SK-N-SH (cell line): Measurements from ENCODE around the gene GRK3. TPM values are rescaled to one million over a fixed set of nuclear protein-coding genes. Genes with fewer than 3 reads are reported as not detected.
"Not testable (repeated sequence)": the region's sequence is repeated elsewhere in the genome, so short reads cannot be mapped to it uniquely, and the experiment has no call there.

Experiments used
- CTCF ChIA-PET: fragments of 300-600, 350-600 bp; formaldehyde crosslinking; extraction: SDS; loops from one replicate; lab custom pipeline; 2021; lab: Yijun Ruan, JAX
- POLR2A ChIA-PET: fragments of 350-600 bp; sonication (Branson Sonifier 250); formaldehyde crosslinking; extraction: SDS; loops from one replicate; lab custom pipeline; 2020; ENCODE audit warnings: antibody characterized with exemption, inconsistent platforms; lab: Yijun Ruan, JAX
- DNase-seq: peaks from one replicate; pipeline ENCODE4 v3.0.0; 2012
- H2AFZ ChIP-seq: fragments of 200-600 bp; sonication (generic); 2 replicates; pipeline ENCODE4 v1.8.1; 2016; ENCODE audit warnings: antibody characterized with exemption, mild to moderate bottlenecking, low read depth
- H3F3A ChIP-seq: fragments of 200-600 bp; sonication (generic); replicated peaks from 2 replicates; pipeline ENCODE3; 2016; ENCODE audit warnings: antibody characterized with exemption, mild to moderate bottlenecking; ENCODE audit not compliant: insufficient read depth
- H3K27ac ChIP-seq, 2 experiments: fragments of 200-500 bp in 1 of 2; fragments of 200-600 bp in 1 of 2; sonication (Bioruptor generic) in 1 of 2; sonication (generic), shearing (Covaris generic) in 1 of 2; 2 replicates each; pipeline versions ENCODE4 v1.5.1 to v1.6.1; 2014 to 2016; ENCODE audit warnings: low read depth in 2 of 2, inconsistent platforms in 1 of 2, low read length in 1 of 2, mild to moderate bottlenecking in 1 of 2, mixed read lengths in 1 of 2
- H3K27me3 ChIP-seq: fragments of 200-600 bp; sonication (generic), shearing (Covaris generic); 2 replicates; pipeline ENCODE4 v1.6.1; 2016; ENCODE audit warnings: mixed run types; ENCODE audit not compliant: insufficient read depth
- H3K36me3 ChIP-seq, 2 experiments: fragments of 200-500 bp in 1 of 2; fragments of 200-600 bp in 1 of 2; sonication (Bioruptor generic) in 1 of 2; sonication (generic) in 1 of 2; replicated peaks in 1 of 2; 2 replicates each; pipeline versions ENCODE3 to v1.5.1; 2014 to 2016; ENCODE audit warnings: low read length in 1 of 2, mild to moderate bottlenecking in 1 of 2; ENCODE audit not compliant: insufficient read depth in 2 of 2, control insufficient read depth in 1 of 2
- H3K4me1 ChIP-seq, 2 experiments: fragments of 200-500 bp in 1 of 2; fragments of 200-600 bp in 1 of 2; sonication (Bioruptor generic) in 1 of 2; sonication (generic), shearing (Covaris generic) in 1 of 2; 2 replicates each; pipeline versions ENCODE4 v1.5.1 to v1.6.1; 2014 to 2016; ENCODE audit warnings: low read depth in 1 of 2, low read length in 1 of 2, mixed run types in 1 of 2; ENCODE audit not compliant: insufficient read depth in 2 of 2, control insufficient read depth in 1 of 2
- H3K4me2 ChIP-seq: fragments of 200-600 bp; sonication (generic), shearing (Covaris generic); 2 replicates; pipeline ENCODE4 v1.6.1; 2017; ENCODE audit warnings: mixed run types
- H3K4me3 ChIP-seq, 2 experiments: fragments of 200-500 bp in 1 of 2; fragments of 200-600 bp in 1 of 2; sonication (Bioruptor generic) in 1 of 2; sonication (generic), shearing (Covaris generic) in 1 of 2; 2 replicates each; pipeline versions ENCODE4 v1.5.1 to v1.8.1; 2014 to 2016; ENCODE audit warnings: low read depth in 2 of 2, inconsistent platforms in 1 of 2, low read length in 1 of 2, mild to moderate bottlenecking in 1 of 2, mixed read lengths in 1 of 2, moderate library complexity in 1 of 2
- H3K79me2 ChIP-seq: fragments of 200-600 bp; sonication (generic); 2 replicates; pipeline ENCODE4 v1.8.1; 2017; ENCODE audit warnings: mild to moderate bottlenecking; ENCODE audit not compliant: insufficient read depth
- H3K9ac ChIP-seq: fragments of 200-600 bp; sonication (generic); 2 replicates; pipeline ENCODE4 v1.6.1; 2017; ENCODE audit warnings: mixed run types
- H3K9me2 ChIP-seq: fragments of 200-600 bp; sonication (generic); 2 replicates; pipeline ENCODE4 v1.6.1; 2017; ENCODE audit warnings: mixed run types
- H3K9me3 ChIP-seq: fragments of 200-600 bp; sonication (generic); 2 replicates; pipeline ENCODE4 v1.6.1; 2017; ENCODE audit warnings: mixed run types, mild to moderate bottlenecking, moderate library complexity
- H4K20me1 ChIP-seq: fragments of 200-600 bp; sonication (generic); 2 replicates; pipeline ENCODE4 v1.6.1; 2017; ENCODE audit warnings: mild to moderate bottlenecking, mixed run types; ENCODE audit not compliant: insufficient read depth
- CHD2 ChIP-seq: fragments of 150-350 bp; IDR thresholded peaks from 2 replicates; pipeline ENCODE4 v1.6.1; 2018; ENCODE audit warnings: low read length; ENCODE audit not compliant: partially characterized antibody
- CTCF ChIP-seq: fragments of 200-600 bp; sonication (generic); IDR thresholded peaks from 2 replicates; pipeline ENCODE4 v1.6.1; 2017; ENCODE audit warnings: antibody characterized with exemption, mild to moderate bottlenecking, moderate library complexity
- EP300 ChIP-seq, 2 experiments: IDR thresholded peaks; 2 replicates each; pipeline versions ENCODE4 v1.4.0 to v1.6.1; 2012; ENCODE audit warnings: borderline replicate concordance in 1 of 2, low read depth in 1 of 2, low read length in 1 of 2
- EZH2phosphoT487 ChIP-seq: fragments of 200-600 bp; sonication (generic); IDR thresholded peaks from 2 replicates; pipeline ENCODE4 v1.6.1; 2017; ENCODE audit warnings: low read depth, mixed run types, mild to moderate bottlenecking, antibody characterized with exemption, moderate library complexity, borderline replicate concordance
- FOXJ3 ChIP-seq: sonication (generic); formaldehyde crosslinking; IDR thresholded peaks from 2 replicates; pipeline ENCODE4 v1.5.1; 2020; ENCODE audit warnings: mild to moderate bottlenecking, missing genetic modification reagents
- FOXM1 ChIP-seq: IDR thresholded peaks from 2 replicates; pipeline ENCODE4 v1.4.0; 2012; ENCODE audit warnings: low read depth, mild to moderate bottlenecking
- GATA2 ChIP-seq: sonication (generic); formaldehyde crosslinking; IDR thresholded peaks from 2 replicates; pipeline ENCODE4 v1.5.0; 2020; ENCODE audit warnings: mild to moderate bottlenecking, missing genetic modification reagents
- IRF3 ChIP-seq: fragments of 150-350 bp; IDR thresholded peaks from 2 replicates; pipeline ENCODE4 v1.6.1; 2016; ENCODE audit warnings: mild to moderate bottlenecking, low read depth, low read length
- JUND ChIP-seq: IDR thresholded peaks from 2 replicates; pipeline ENCODE4 v1.4.0; 2012
- MAX ChIP-seq: IDR thresholded peaks from 2 replicates; pipeline ENCODE4 v1.4.0; 2012; ENCODE audit warnings: low read depth
- MXI1 ChIP-seq: IDR thresholded peaks from 2 replicates; pipeline ENCODE4 v1.6.1; 2012; ENCODE audit warnings: mild to moderate bottlenecking, low read depth, low read length, improper control_type of control experiment
- NFIC ChIP-seq: IDR thresholded peaks from 2 replicates; pipeline ENCODE4 v1.4.0; 2012; ENCODE audit warnings: borderline replicate concordance
- NRF1 ChIP-seq: IDR thresholded peaks from 2 replicates; pipeline ENCODE4 v1.6.1; 2012; ENCODE audit warnings: low read depth, mild to moderate bottlenecking, low read length
- RFX5 ChIP-seq: IDR thresholded peaks from 2 replicates; pipeline ENCODE4 v1.6.1; 2012; ENCODE audit warnings: mild to moderate bottlenecking, improper control_type of control experiment, low read length
- SIN3A ChIP-seq: IDR thresholded peaks from 2 replicates; pipeline ENCODE4 v1.6.1; 2012; ENCODE audit warnings: low read depth, mild to moderate bottlenecking, low read length, moderate library complexity, borderline replicate concordance
- TCF12 ChIP-seq: IDR thresholded peaks from 2 replicates; pipeline ENCODE4 v1.4.0; 2012
- TEAD4 ChIP-seq: IDR thresholded peaks from 2 replicates; pipeline ENCODE4 v1.4.0; 2012; ENCODE audit warnings: mild to moderate bottlenecking, borderline replicate concordance; ENCODE audit not compliant: insufficient read depth
- YY1 ChIP-seq: IDR thresholded peaks from 2 replicates; pipeline ENCODE4 v1.4.0; 2012; ENCODE audit warnings: low read depth, mild to moderate bottlenecking
- ZBTB33 ChIP-seq: IDR thresholded peaks from 2 replicates; pipeline ENCODE4 v1.4.0; 2012; ENCODE audit warnings: low read depth, borderline replicate concordance
- WGBS: methylation state at CpG from one replicate; pipeline ENCODE4 v1.1.6; 2017; ENCODE audit warnings: low lambda C conversion rate; 5-methylcytosine and 5-hydroxymethylcytosine counted together
- polyA plus RNA-seq, 3 experiments: library from polyadenylated mRNA; depleted of rRNA; stranded (reverse); fragments of >200 nt; gene quantifications; 2 replicates each; pipeline ENCODE4 v1.2.3, GENCODE V29; 2012

The GRK3 gene
- polyA plus RNA-seq, 1 of the 3 experiments (the other 2 are of a cell fraction) = 1.3 TPM

GRCh38 chr22:25581452-25581851 is 17.0 kb downstream of the GRK3 start:
- H3K4me2 ChIP-seq, H3K27me3 ChIP-seq, H3K9ac ChIP-seq, H3K9me2 ChIP-seq, H3K4me1 ChIP-seq, H3K79me2 ChIP-seq, H3K4me3 ChIP-seq, H3F3A ChIP-seq, H3K9me3 ChIP-seq, H3K36me3 ChIP-seq, H3K27ac ChIP-seq, DNase-seq, H2AFZ ChIP-seq, H4K20me1 ChIP-seq, CTCF ChIA-PET, POLR2A ChIA-PET: not testable (repeated sequence)
- 62% methylated on average over 6 of the region's 6 CpGs for WGBS

- Histone ChIP-seq H3F3A (no peaks in the 10 kb centered on the region), H3K4me2 (no peak overlapping the region), H3K4me1 (peaks cover 0 to 8% of the 10 kb centered on the region in 2 experiments; a peak in 2 of 4 replicates), H3K4me3 (no peak overlapping the region), H3K79me2 (no peaks in the 10 kb centered on the region), H3K9me2 (no peaks in the 10 kb centered on the region), H3K9ac (no peak overlapping the region), H3K36me3 (no peaks in the 10 kb centered on the region), H2AFZ (0 out of 2 replicates have a peak overlapping the region, but pooled peaks have one; percentile 35), H3K27ac (peak overlapping the region; percentile 4 to 65; a peak in 3 of 4 replicates), H3K27me3 (no peaks in the 10 kb centered on the region), H4K20me1 (no peaks in the 10 kb centered on the region), H3K9me3 (no peaks in the 10 kb centered on the region)
- POLR2A ChIA-PET = no interaction called here
- TF ChIP-seq GATA2 (CRISPR knock-in tag) (no peak), IRF3 (no peak), ZBTB33 (no peak), NFIC (no peak), RFX5 (no peak), EZH2phosphoT487 (no peak), CHD2 (no peak), FOXJ3 (CRISPR knock-in tag) (no peak), JUND (no peak), CTCF (no peak), MXI1 (no peak), FOXM1 (no peak), TEAD4 (no peak), TCF12 (no peak), MAX (no peak), YY1 (no peak), NRF1 (no peak), SIN3A (no peak), EP300 (IDR thresholded peaks at IDR 0.05; ENCODE audit: borderline replicate concordance in 1 of 2, low read depth in 1 of 2, low read length in 1 of 2) (no peak)
- no peak for DNase-seq
- CTCF ChIA-PET = interaction anchor here (0.6 to 1.7 kb wide), 4 partner anchors 62 to 573 kb away, joined by 3 to 4 read pairs (median 3); no protein-coding TSS in a partner anchor
- 35% methylated on average over 5 of the region's 5 CpGs for WGBS
Observed at GRCh38 chr22:25582946-25583345, 18.5 kb downstream of the GRK3 start.

GRCh38 chr22:25584993-25585392 is 20.5 kb downstream of the GRK3 start:
- H3K79me2 ChIP-seq, POLR2A ChIA-PET, H3K4me1 ChIP-seq, H3K36me3 ChIP-seq, H4K20me1 ChIP-seq, H3K4me2 ChIP-seq, H3K27ac ChIP-seq, H3K27me3 ChIP-seq, H3K9me2 ChIP-seq, DNase-seq, H3K4me3 ChIP-seq, H2AFZ ChIP-seq, H3F3A ChIP-seq, H3K9ac ChIP-seq, H3K9me3 ChIP-seq: not testable (repeated sequence)
- CTCF ChIA-PET = interaction anchor here (0.7 kb wide), 1 partner anchor 12 kb away, joined by 3 read pairs; no protein-coding TSS in a partner anchor
- WGBS = 74% methylated on average over 3 of the region's 5 CpGs
